ENCODE results near the gene RFX3. TPM values are rescaled to one million over a fixed set of nuclear protein-coding genes. Genes with fewer than 3 reads are reported as not detected.

The RFX3 gene
- total RNA-seq, 1 experiment from 2014 or later: 9.9 TPM

DNA sequence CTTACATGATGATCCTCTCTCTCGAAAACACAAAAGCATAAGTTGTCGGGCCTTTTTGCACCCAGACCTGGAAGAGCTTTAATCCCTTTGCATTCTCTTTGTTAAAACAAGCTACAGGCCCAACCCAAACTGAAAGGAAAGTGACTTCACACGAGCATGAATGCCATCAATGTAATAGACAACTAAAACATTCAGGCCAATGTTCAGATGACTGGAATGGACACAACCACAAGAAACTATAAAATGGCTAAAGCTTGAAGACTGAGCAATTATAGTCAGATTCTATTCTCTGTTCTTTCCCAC is 45.5 kb downstream of the RFX3 start:
- no peak overlapping the region for H4K5ac ChIP-seq (ENCODE audit: insufficient read length, low read depth, low read length)
- no peak overlapping the region for H2BK20ac ChIP-seq (ENCODE audit: low read depth, low read length, poor library complexity, severe bottlenecking)
- TF ChIP-seq, protein P1, sequence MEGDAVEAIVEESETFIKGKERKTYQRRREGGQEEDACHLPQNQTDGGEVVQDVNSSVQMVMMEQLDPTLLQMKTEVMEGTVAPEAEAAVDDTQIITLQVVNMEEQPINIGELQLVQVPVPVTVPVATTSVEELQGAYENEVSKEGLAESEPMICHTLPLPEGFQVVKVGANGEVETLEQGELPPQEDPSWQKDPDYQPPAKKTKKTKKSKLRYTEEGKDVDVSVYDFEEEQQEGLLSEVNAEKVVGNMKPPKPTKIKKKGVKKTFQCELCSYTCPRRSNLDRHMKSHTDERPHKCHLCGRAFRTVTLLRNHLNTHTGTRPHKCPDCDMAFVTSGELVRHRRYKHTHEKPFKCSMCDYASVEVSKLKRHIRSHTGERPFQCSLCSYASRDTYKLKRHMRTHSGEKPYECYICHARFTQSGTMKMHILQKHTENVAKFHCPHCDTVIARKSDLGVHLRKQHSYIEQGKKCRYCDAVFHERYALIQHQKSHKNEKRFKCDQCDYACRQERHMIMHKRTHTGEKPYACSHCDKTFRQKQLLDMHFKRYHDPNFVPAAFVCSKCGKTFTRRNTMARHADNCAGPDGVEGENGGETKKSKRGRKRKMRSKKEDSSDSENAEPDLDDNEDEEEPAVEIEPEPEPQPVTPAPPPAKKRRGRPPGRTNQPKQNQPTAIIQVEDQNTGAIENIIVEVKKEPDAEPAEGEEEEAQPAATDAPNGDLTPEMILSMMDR (conservative IDR thresholded peaks at IDR 0.05): no peak; the same call in 2 of the 3 replicates
- no peaks in the 10 kb centered on the region for H3K27me3 Mint-ChIP-seq (ENCODE audit: low read depth)
- peak overlapping the region; percentile 2 to 83 (median 8); a peak in 5 of 7 replicates for H3K27ac Mint-ChIP-seq
- no peaks in the 10 kb centered on the region for H3K79me1 ChIP-seq (ENCODE audit: insufficient read depth, low read depth, low read length, poor library complexity, severe bottlenecking)
- no peak overlapping the region for H3K4ac ChIP-seq (ENCODE audit: low read depth, low read length)
- H3K4me1 Mint-ChIP-seq: peaks cover 27 to 38% of the 10 kb centered on the region in 2 experiments
- H3K9ac ChIP-seq (ENCODE audit: extremely low read depth, insufficient read length, low read length): no peak overlapping the region
- no peak for DNase-seq
- no peak overlapping the region for H3K18ac ChIP-seq (ENCODE audit: insufficient read length, low read depth, low read length)
- no peaks in the 10 kb centered on the region for H3K79me2 ChIP-seq (ENCODE audit: insufficient read depth, low read length)
- no peak overlapping the region for H2BK5ac ChIP-seq (ENCODE audit: insufficient read length, low read length)
- no peaks in the 10 kb centered on the region for H3K9me3 ChIP-seq (ENCODE audit: control insufficient read depth, low read depth, low read length)
- WGBS (ENCODE audit: extremely low coverage, insufficient read length, low lambda C conversion rate): no CpG with 5 or more reads among the region's 3 CpGs
- H4K91ac ChIP-seq (ENCODE audit: insufficient read length, low read depth, low read length): no peak overlapping the region
- no peak overlapping the region for H4K8ac ChIP-seq (replicated peaks; ENCODE audit: insufficient read length, low read depth, low read length)
- H3K23me2 ChIP-seq (ENCODE audit: insufficient read length, low read depth, low read length, poor library complexity, severe bottlenecking): no peaks in the 10 kb centered on the region
- no peaks in the 10 kb centered on the region for H3K9me3 Mint-ChIP-seq
- no peaks in the 10 kb centered on the region; the same call in 1 of the 2 replicates for H3K4me1 ChIP-seq (ENCODE audit: insufficient read depth, low read length)
- H2BK15ac ChIP-seq (ENCODE audit: low read depth, low read length): no peak overlapping the region
- H3K23ac ChIP-seq (ENCODE audit: insufficient read length, low read depth, low read length): no peak overlapping the region
- no peak overlapping the region for H3K4me3 Mint-ChIP-seq
- H3K27ac ChIP-seq (ENCODE audit: insufficient read length, low read depth, low read length): no peak overlapping the region
- H3K4me2 ChIP-seq (ENCODE audit: insufficient read depth, insufficient read length, low read length): no peak overlapping the region
- H3K14ac ChIP-seq (ENCODE audit: insufficient read depth, low read length): no peak overlapping the region
- H2BK12ac ChIP-seq (ENCODE audit: insufficient read length, low read depth, low read length): no peak overlapping the region
- H2AFZ ChIP-seq (ENCODE audit: low read length): no peak overlapping the region
- no peak overlapping the region for H3T11ph ChIP-seq (ENCODE audit: low read length)
- H3K27me3 ChIP-seq (ENCODE audit: insufficient read depth, low read length): no peaks in the 10 kb centered on the region
- no peaks in the 10 kb centered on the region; a peak in 1 of 7 replicates for H3K36me3 Mint-ChIP-seq (ENCODE audit: insufficient read depth in 1 of 3, low read depth in 3 of 3)
- no peak overlapping the region for H2AK5ac ChIP-seq (ENCODE audit: insufficient read length, low read length)
- no peak overlapping the region for H3K56ac ChIP-seq (ENCODE audit: insufficient read length, low read depth, low read length)
- H2BK120ac ChIP-seq (ENCODE audit: low read depth, low read length, poor library complexity, severe bottlenecking): no peak overlapping the region
- no peaks in the 10 kb centered on the region for H4K20me1 ChIP-seq (ENCODE audit: control insufficient read depth, insufficient read depth, insufficient read length)

All from H9 (cell line).